ENCODE data around the gene CETN1.

DNA sequence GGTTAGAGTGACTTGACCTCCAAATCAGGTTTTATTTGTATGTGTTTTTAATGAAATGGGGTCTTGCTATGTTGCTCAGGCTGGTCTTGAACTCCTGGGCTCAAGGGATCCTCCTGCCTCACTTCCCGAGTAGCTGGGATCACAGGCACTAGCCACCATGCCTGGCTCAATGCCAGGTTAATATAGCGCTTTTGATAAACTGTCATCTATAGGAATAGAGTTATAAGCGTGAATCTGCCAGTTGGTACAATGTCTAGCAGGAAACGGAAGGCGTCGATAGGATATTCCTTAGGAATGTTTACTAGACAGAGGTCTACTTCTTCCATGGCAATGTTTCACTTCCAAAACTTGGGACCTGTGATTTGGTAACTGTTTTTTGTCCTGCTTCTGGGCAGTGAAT, 42.1 kb downstream of the CETN1 start:
- TF ChIP-seq, protein P1, sequence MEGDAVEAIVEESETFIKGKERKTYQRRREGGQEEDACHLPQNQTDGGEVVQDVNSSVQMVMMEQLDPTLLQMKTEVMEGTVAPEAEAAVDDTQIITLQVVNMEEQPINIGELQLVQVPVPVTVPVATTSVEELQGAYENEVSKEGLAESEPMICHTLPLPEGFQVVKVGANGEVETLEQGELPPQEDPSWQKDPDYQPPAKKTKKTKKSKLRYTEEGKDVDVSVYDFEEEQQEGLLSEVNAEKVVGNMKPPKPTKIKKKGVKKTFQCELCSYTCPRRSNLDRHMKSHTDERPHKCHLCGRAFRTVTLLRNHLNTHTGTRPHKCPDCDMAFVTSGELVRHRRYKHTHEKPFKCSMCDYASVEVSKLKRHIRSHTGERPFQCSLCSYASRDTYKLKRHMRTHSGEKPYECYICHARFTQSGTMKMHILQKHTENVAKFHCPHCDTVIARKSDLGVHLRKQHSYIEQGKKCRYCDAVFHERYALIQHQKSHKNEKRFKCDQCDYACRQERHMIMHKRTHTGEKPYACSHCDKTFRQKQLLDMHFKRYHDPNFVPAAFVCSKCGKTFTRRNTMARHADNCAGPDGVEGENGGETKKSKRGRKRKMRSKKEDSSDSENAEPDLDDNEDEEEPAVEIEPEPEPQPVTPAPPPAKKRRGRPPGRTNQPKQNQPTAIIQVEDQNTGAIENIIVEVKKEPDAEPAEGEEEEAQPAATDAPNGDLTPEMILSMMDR (IDR thresholded peaks at IDR 0.05): no peak
- TF ChIP-seq EZH2 (IDR thresholded peaks at IDR 0.05; ENCODE audit: borderline replicate concordance, insufficient read depth, low read depth, low read length, poor library complexity, severe bottlenecking): no peak
